HG02623 (cell line): ENCODE measurements around the gene PLXDC2.

Source experiments
- ATAC-seq: cut with Tn5 transposase; IDR thresholded peaks from one replicate; pipeline ENCODE4 v1.9.1; 2021; ENCODE audit warnings: moderate library complexity; ENCODE audit not compliant: unreplicated experiment

PLXDC2 gene

DNA sequence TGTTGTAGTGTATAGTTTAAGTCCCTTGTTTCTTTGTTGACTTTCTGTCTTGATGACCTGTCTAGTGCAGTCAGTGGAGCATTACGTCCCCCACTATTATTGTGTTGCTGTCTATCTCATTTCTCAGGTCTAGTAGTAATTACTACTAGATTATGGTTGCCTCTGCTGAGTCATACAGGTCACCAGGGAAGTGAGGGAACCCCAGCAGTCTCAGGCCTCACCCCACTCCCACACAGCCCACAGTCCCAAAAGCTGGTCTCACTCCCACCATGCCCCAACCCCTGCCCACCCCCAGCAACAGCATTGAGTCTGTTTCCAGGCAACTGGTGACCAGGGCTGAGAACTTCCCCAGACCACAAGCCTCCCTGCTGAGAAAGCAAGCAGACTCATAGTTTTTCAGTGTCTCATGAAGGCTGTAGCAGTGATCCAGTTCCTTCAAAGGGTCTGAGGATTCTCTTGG is 88.0 kb downstream of the PLXDC2 start:
- no peak for ATAC-seq

DNA sequence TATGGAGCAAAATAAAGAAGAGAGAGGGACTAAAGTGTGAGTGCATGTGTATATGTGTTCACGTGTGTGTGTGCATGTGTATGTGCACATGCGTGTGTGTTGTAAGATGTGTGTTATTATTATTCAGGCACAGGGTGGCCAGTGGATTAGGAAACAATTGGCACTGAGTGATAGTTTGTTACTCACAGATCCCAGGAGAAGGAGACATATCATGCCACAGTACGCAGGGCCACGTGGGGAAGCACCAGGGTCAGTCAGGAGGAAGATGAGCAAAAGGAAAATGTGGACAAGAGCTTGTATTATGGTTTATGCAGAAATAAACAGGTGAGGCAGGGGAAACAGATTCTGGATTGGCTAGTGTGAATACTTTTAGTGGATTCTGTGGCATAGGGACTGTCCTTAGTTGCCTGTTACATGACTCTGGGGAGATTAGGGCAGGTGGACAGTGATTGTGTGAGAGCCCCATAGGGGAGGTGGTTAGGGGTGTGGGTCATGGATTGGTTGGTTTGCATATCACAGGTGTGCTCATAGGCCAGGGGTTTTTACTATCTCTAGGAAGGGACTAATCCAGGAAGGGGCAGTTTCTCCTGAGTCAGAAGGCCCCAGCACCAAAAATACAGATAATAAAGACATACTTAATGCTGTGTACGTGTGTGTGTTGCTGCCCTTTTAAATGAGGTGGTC is 90.0 kb downstream of the PLXDC2 start:
- ATAC-seq: no peak

DNA sequence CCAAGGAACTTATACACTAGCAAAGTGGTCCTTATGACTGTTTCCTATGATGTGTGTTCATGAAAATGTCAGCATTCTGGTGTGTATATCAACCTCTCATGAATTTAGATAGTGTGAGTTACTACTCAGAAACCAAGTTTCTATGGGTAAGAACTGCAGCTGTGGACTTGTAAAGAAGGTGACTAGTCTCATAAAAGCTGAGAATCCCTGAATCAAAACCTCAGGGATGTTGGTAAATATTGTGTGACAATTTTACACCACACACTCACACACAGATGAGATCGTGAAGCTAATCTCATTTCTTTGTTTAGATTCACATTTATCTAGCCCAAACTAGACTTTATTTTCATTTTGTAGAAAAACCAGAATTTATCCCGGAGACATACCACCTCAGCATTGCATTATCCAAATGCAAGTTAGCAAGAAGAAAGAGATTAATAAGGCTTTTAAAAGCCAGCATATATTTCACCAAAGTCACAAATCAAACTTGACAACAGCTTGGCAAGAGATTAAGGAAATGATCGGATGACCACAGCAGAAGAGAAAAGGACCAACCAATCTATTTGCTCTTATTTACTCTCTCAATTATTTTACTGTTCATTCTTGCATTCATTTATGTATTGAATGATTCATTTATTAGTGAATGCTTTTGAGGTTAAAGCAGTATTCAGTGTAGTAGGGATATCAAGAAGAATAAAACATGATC is 92.9 kb downstream of the PLXDC2 start:
- no peak for ATAC-seq

DNA sequence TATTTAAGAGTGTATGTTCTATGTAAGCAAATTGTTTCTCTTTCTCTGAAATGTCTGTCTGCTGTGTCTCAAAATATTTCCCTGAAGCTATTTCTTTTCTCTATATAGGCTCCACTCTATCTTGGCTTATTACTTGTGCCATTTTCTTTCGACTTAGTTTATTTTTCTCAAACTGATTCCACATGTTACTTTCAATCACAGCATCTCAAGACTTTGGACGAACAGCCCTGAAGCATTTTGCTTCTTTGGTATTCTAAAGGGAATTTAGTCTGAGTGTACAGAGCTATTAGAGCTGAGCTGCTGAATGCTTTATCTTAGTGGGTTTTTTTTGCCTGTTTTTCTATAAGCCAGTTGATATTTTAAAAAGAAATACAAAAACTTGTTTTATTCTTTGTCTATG is 95.7 kb downstream of the PLXDC2 start:
- no peak for ATAC-seq

DNA sequence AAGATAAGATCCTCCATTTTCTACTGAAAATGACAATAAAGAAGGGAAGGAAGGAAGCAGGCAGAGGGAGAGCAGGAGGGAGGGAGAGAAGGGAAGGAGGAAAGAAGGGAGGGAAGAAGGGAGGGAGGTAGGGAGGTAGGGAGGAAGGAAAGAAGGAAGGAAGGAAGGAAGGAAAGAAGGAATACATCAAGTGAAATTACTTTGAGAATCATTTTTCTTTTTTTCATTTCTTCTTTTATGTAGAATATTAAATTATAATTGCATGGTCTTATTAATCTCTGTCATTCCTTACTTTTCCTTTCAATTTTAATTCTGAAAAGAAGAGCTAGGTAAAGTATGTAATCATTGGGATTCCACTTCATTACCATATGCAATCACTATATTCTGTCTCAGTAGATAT is 97.8 kb downstream of the PLXDC2 start:
- ATAC-seq: no peak

DNA sequence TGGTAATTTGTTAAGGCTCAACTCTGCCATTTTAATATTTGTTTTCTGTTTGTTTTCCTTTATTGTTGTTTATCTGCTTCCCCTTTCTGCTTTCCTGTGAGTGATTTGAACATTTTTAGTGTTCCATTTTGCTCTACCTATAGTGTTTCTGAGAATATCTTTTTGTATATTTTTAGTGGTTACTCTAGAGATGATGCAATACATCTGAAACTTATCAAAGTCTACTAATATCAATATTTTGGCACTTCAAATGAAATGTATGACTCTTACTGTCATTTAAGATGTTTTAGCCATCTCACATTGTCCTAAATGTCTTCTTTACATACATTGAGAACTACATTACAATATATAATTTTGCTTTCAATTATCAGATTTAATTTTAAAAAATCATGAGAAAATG is 98.9 kb downstream of the PLXDC2 start:
- ATAC-seq: no peak

DNA sequence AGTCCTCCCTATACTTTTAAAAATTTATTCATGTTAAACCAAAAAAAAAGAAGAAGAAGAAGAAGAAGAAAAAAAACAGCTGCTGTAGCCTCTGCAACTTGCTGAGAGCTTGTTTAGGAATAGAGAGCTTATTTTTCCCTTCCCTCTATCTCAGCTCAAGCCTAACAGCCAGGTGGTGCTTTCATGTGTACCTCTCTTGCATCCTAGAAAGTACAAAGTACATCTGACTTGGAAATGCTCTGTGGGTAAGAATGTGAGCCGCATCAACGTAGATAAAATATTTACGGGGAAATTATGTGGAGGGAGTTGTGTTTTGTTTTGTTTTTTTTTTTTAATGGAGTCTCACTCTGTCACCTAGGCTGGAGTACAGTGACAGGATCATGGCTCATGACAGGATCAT is 99.6 kb downstream of the PLXDC2 start:
- ATAC-seq: no peak

DNA sequence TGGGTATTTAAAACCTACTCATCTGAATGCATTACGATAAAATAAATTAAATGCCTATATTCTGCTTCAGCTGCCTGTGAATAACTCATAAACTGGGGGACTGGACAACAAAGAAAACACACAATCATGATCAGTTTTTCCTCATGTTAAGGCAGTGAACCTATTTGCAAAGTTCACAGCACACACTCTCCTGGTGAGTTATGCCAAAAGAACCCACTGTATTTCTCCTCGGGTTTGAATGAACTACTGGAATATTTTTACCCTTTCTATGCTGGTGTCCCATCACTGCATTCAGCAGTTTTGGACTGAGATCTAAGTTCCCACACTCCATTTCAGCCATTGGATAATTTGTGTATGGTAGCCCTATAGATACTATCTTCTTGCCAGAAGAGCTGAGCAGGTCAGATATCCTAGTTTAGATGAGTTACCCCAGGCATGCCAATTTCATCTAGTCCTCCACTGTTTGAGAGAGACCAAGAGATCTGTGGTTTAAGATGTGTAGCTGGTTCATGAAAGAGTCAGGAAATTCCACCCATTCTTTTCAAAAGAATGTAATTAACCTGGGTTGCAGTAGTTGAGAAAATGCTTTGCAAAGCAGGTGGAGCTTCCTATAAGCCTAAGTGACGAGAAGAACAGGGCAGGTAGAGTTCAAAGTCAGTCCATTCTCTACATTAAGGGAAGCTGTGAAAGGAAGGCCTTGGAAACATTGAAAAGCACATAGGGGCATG is 101.7 kb downstream of the PLXDC2 start:
- ATAC-seq: no peak

DNA sequence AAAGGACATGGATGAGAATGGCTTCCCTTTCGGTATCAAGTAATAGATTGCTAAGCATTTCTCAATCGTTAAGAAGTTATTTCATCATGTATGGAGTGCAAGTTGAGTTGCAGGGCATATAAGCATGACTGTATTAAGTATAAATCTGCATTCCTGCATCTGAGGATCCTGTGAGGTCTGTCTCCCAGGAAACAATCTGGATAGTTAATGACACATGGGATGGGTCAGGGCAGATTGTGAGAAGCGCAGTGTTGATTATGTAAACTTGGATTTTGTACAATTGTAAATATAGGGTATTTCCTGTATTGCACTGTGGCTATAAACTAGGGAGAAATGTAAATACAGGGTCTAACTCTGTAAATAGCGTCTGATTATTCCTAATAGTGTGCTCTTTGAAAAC is 102.6 kb downstream of the PLXDC2 start:
- ATAC-seq: no peak

DNA sequence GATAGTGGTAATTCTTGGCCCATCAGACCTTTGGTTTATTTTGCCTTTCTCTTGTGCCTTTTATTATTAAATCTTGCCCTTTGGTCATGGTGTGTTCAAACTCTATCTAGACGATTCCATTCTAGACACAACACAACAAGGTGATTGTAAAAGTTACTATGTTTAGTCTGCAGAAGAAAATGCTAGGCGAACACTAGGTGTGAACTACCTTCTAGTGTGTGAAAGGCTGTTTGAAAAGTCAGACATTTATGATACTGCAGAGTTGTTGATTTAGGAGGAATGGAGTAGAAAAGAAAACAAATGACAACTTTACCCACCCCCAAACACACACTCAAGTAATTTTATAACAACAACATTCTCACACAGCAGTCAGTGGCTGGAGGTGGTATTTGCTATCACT is 103.4 kb downstream of the PLXDC2 start:
- no peak for ATAC-seq

DNA sequence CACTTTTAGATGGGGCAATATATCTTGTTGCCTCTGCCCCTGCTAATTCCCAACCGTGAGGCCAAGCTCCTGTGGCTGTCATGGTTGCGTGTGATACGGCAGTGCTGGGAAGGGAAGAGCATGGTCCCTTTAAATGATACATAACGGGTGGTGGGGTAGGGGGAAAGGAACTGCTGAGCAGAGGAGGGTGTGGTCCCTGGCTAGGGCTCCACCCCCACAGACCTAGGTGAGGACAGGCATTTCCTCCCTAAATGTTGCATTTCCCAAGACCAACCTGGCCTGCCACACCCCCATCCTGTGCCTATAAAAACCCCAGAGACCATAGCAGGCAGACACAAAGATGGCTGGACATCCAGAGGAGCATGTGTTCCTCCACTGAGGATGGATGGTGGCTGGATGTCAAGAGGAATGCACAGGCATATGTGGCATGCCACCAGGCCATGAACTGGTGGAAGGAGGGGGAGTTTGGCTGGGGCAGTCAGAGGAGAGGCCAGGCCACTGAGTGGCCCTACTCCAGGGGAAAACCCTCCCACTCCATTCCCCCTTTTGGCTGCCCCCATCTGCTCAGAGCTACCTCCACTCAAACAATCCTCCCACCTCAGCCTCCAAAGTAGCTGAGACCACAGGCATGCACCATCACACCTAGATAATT is 104.0 kb downstream of the PLXDC2 start:
- ATAC-seq: no peak

DNA sequence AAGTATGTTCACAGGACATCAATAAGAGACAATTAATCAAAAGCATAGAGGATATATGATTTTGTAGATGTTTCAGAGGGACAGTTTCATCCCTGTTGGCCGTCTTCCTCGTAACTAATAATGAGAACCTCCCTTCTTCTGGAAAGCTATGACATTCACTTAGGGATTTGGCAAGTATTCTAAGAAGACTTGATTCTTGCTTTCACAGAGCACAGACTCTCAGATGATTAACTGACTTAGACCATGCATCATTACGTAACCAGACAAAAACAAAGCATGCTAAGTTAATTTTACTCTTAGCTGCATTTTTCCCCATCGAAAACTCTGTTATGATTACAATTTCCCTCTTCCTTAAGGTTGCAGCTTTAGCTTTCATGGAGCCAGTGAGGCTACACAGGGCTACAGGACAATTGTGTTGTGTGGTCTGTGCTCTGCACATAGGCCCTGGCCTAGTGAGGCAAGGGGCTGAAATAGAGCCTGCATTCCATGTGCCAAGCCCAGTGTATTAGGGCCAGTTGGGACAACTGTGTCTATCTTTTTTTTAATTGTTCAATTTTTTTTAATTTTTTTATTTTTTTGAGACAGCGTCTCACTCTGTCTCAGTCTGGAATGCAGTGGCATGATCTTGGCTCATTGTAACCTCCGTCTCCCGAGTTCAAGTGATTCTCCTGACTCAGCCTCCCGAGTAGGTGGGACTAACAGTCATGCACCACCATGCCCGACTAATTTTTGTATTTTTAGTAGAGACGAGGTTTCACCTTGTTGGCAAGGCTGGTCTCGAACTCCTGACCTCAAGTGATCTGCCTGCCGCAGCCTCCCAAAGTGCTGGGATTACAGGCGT is 105.3 kb downstream of the PLXDC2 start:
- ATAC-seq: no peak

DNA sequence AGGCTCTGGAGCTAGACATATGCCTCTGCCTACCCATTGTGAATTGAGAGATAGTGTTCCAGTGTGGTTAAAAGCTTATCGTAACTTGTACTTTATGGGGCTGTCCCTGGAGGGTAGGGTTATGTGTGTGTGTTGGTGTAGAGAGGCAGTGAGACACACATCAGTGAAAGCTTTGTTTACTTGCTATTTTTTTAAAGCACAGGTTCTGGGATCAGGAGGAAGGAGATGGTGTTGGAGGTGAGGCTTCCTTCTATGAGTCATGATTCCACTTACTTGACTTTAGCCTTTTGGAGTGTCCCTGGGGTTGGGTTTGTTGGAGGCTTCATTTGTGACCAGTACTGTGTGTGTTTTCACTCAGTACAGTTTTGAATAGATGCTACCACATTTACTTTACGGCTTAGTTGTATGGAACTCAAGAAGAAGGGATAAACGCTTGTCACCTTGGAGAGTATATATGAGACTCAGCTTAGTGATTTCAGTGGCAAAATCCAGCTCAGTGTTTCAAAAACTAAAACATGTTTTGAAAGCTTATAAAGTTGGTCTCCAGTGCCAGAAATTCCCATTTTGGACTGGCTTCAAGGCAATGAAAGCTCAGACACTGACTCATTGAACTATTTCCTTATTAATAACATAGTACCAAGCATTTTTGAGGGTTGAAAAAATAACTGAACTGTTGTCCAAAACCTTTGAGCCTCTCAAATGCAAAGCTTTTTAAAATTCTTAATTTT is 106.2 kb downstream of the PLXDC2 start:
- no peak for ATAC-seq

DNA sequence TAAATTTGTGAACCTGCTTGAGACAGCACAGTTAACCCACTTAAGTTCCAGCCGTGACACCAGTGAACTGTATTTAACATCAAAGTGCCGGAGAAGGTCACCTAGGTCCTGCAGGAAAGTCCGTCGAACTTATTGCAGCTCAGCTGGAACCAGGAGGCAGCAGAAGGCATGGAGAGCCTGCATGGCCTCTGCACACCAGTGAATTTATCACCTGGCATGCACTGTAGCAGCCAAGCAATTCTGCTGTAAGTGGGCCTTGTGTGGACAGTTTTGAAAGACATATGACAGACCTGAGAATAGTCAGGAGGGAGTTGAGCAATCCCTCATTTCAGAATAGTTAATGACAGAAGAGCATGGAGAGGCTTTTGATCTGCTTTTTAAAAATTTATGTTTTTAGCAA is 108.8 kb downstream of the PLXDC2 start:
- no peak for ATAC-seq

DNA sequence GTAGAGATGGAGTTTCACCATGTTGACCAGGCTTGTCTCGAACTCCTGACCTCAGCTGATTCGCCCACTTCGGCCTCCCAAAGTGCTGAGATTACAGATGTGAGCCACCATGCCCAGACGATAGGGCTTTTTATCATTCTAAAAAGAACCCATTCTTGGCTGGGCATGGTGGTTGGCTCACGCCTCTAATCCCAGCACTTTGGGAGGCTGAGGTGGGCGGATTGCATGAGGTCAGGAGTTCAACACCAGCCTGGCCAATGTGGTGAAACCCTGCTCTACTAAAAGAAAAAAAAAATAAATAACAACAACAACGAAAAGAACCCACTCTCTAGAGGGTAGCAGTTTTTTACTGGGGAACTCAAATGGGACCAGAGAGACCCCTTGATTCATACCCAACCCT is 112.7 kb downstream of the PLXDC2 start:
- ATAC-seq: no peak

DNA sequence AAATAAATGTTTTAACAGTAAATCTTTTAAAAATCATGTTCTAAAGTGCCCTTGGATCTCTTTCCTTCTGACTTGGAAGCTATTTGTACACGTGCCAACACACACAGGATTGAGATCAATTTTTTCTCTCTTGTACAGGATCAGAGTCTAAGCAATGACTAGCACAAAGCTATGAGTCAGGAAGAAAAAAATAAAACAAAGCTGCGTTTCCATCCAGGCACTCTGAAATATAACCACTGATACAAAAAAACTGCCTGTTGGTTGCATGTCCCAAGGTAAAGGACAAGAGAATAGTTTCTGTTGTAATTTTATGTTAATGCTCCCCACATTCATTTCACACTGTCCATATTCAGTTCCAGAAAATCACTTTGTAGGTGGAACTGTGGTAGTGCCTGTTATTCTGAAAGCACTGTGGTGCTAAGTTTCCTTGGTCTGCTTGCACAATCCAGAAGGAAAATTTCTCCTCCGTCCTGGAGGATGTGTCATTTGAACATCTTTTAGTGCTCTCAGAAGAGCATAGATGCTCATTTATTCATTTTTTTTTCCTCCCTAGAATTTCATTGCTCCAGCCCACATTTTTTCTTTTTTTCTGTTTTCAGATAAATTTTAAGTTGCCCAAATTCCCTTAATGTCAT is 113.4 kb downstream of the PLXDC2 start:
- ATAC-seq: no peak

DNA sequence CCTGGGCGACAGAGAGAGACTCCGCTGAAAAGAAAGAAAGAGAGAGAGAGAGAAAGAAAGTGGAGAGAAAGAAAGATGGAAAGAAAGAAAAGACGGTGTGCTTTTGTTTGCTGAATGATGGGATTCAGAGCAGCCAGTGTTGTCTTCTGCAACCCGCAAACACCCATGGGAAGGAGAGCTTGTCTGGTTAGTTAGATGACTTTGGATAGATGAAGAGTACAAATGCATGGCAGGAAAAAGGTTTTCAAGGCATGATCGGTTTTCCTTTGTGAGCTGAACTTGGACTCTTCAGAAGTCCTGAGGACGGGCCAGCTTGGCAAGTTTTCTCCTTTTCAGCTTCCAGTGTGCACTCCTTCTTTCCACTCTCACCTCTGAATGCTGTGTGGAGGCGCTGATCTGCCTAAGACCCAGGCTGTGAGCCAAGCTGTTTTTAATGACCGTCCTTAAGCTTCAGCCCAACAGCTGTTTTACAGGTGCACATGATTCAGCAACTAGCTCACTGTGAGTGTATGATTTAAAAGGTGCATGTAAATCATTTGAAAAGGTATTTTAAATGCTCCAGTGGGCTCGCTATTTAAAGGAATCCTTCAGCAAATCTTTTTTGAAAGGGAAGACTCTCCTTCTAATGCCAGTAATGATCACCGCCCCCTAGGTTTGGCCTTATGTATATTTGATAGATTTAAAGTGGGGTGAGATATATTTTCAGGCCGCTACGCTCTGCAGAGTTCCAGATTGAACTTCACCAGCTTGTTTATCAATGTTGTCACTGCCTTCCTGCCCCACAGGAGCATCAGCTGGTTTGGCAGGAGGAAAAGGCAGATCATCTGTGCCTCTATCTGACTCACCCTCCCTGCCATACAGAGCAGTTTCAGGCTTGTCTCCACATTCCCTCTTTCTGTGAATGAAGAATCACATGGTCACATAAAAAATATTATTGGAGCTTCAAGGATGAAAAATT is 115.0 kb downstream of the PLXDC2 start:
- ATAC-seq: no peak

DNA sequence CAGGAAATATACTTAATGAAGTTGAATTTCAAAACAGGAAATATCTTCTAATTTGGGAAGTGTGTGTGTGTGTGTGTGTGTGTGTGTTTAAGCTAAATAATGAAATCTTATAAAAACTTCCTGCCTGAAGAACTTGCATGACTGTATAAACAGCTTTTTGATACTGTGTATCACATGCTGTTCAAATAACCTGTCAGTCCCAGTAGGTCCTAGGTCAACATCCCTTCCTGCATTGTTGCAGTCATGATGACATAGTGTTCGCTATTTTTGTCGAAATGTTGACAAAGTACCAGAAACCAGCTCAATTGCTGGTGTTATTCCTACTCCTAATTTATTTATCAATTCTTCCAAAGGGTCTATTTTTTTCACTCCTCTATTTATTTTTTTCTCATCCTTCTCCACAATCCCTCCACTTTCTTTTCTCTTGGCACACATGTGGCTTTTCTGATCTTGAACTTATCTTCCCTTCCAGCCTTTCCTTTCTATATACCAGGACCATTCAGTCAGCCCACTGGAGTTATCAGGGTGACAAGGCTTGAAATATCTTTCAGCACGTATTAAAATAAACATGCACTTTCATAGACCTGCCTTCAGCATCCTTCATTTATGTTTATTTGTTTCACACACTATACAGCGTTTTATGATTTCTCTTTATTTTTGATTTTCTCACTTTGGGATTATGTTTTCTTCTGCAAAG is 115.8 kb downstream of the PLXDC2 start:
- ATAC-seq: no peak
